A673 (cell line): ENCODE results near the gene SNTG2. TPM values are rescaled to one million over a fixed set of nuclear protein-coding genes. Genes with fewer than 3 reads are reported as not detected.

Experiments
- BruUV-seq: library from RNA; stranded (reverse); fragments of 400-500 nt; replicated peaks from 2 replicates; lab custom pipeline; 2021; lab: Mats Ljungman, UMichigan
- CTCF ChIA-PET: fragments of 300-600 bp; sonication (Branson Sonifier 250); formaldehyde crosslinking; loops from one replicate; lab custom pipeline; 2022; ENCODE audit warnings: antibody characterized with exemption; lab: Charles Lee
- POLR2A ChIA-PET: fragments of 300-600 bp; sonication (Branson Sonifier 250); formaldehyde crosslinking; loops from one replicate; lab custom pipeline; 2022; ENCODE audit warnings: antibody characterized with exemption; ENCODE audit not compliant: low non-redundant PET; lab: Charles Lee
- DNase-seq: peaks from one replicate; pipeline ENCODE4 v3.0.0-alpha.2; 2015; ENCODE audit warnings: low spot score
- H3K27ac ChIP-seq: fragments of 200-600 bp; sonication (generic); 2 replicates; pipeline ENCODE4 v1.5.1; 2016; ENCODE audit warnings: mixed run types, low read depth, mild to moderate bottlenecking, mixed read lengths, antibody characterized with exemption, low read length; ENCODE audit not compliant: poor library complexity, severe bottlenecking
- H3K27me3 ChIP-seq: fragments of 200-600 bp; sonication (generic); replicated peaks from 2 replicates; pipeline ENCODE4 v1.6.1; 2017; ENCODE audit warnings: mixed run types, low read depth, mild to moderate bottlenecking, mixed read lengths, antibody characterized with exemption, low read length; ENCODE audit not compliant: insufficient read depth, poor library complexity
- H3K36me3 ChIP-seq: fragments of 200-600 bp; sonication (generic); 2 replicates; pipeline ENCODE4 v1.6.1; 2016; ENCODE audit warnings: mixed run types, mild to moderate bottlenecking, mixed read lengths, antibody characterized with exemption, low read length; ENCODE audit not compliant: insufficient read depth, poor library complexity, severe bottlenecking
- H3K4me1 ChIP-seq: fragments of 200-600 bp; sonication (generic); 2 replicates; pipeline ENCODE4 v1.6.1; 2017; ENCODE audit warnings: mixed run types, mild to moderate bottlenecking, mixed read lengths, antibody characterized with exemption, low read length; ENCODE audit not compliant: insufficient read depth, poor library complexity, severe bottlenecking
- H3K4me3 ChIP-seq: fragments of 200-600 bp; sonication (generic); 2 replicates; pipeline ENCODE4 v1.5.1; 2016; ENCODE audit warnings: low read depth, mixed run types, mild to moderate bottlenecking, mixed read lengths, low read length; ENCODE audit not compliant: poor library complexity, severe bottlenecking
- H3K9me3 ChIP-seq: fragments of 200-600 bp; sonication (generic); 2 replicates; pipeline ENCODE4 v1.6.1; 2016; ENCODE audit warnings: mixed run types, low read depth, mild to moderate bottlenecking, mixed read lengths, antibody characterized with exemption, low read length; ENCODE audit not compliant: poor library complexity, severe bottlenecking
- EZH2 ChIP-seq: fragments of 200-600 bp; sonication (generic); IDR thresholded peaks from 2 replicates; pipeline ENCODE4 v1.6.1; 2017; ENCODE audit warnings: borderline replicate concordance, low read depth, mild to moderate bottlenecking, mixed read lengths, antibody characterized with exemption, low read length; ENCODE audit not compliant: poor library complexity, severe bottlenecking
- intact Hi-C: fragments of 100-400 bp; cut with micrococcal nuclease; formaldehyde crosslinking; loops from one replicate; pipeline ENCODE4 v1.10.0; 2022; ENCODE audit not compliant: unreplicated experiment
- total RNA-seq: library from RNA; stranded (reverse); gene quantifications from 2 replicates; pipeline ENCODE4 v1.2.3, GENCODE V29; 2021
- TF ChIP-seq, protein P1 (sequence below): fragments of 300-800, 200-600 bp; sonication (generic); conservative IDR thresholded peaks from 2 replicates; pipeline ENCODE4 v1.5.1; 2017; ENCODE audit warnings: low read depth, mild to moderate bottlenecking, antibody characterized with exemption, low read length, moderate library complexity, mixed read lengths

SNTG2 gene
- total RNA-seq, 1 experiment from 2014 or later = 3.7 TPM

DNA sequence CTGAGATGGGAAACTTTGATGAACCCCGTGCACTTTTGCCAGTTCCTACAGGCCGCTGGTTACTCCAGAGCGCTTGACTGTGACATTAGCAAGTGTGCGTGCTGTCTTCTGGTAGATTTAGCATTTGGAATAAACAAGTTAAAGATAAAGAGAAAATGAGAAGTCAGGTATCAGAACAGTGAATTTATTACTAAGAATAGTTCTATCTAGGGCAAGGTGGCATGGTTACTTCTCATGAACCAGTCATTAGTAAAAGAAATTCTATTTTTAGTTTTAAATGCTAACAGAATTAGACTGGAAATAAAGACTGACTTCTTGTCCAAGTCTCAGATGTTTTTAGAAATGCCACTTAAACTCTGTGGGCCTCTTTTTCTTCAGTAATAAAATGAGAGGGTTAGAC is 258.6 kb downstream of the SNTG2 start:
- Histone ChIP-seq H3K4me3 (no peak overlapping the region), H3K9me3 (no peaks in the 10 kb centered on the region), H3K36me3 (no peaks in the 10 kb centered on the region), H3K4me1 (no peaks in the 10 kb centered on the region), H3K27me3 (no peaks in the 10 kb centered on the region), H3K27ac (no peak overlapping the region)
- no peak for TF ChIP-seq EZH2
- TF ChIP-seq, protein P1, sequence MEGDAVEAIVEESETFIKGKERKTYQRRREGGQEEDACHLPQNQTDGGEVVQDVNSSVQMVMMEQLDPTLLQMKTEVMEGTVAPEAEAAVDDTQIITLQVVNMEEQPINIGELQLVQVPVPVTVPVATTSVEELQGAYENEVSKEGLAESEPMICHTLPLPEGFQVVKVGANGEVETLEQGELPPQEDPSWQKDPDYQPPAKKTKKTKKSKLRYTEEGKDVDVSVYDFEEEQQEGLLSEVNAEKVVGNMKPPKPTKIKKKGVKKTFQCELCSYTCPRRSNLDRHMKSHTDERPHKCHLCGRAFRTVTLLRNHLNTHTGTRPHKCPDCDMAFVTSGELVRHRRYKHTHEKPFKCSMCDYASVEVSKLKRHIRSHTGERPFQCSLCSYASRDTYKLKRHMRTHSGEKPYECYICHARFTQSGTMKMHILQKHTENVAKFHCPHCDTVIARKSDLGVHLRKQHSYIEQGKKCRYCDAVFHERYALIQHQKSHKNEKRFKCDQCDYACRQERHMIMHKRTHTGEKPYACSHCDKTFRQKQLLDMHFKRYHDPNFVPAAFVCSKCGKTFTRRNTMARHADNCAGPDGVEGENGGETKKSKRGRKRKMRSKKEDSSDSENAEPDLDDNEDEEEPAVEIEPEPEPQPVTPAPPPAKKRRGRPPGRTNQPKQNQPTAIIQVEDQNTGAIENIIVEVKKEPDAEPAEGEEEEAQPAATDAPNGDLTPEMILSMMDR = no peak
- intact Hi-C loops = no loop called here
- no TSS peak for BruUV-seq
- DNase-seq = no peak
- CTCF ChIA-PET = no interaction called here
- POLR2A ChIA-PET = no interaction called here

DNA sequence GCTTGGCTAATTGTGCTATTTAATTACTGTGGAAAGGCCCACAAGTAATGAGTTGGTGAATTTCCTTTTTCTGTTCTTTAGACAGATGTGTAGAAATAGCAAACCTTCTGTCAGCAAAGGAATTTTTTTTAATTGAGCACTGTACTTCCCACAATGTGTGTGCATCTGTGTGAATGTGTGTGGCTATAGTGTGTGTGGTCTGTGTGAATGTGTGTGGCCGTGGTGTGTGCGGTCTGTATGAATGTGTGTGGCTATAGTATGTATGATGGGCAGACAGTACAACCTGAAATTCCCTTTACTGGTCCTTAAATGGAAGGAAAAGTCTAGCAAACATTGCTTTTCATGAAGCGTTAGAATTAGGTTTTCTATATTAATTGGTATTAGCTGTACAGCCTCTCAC is 259.1 kb downstream of the SNTG2 start:
- ChIA-PET POLR2A (no interaction called here), CTCF (no interaction called here)
- H3K27me3 ChIP-seq = no peaks in the 10 kb centered on the region
- H3K4me1 ChIP-seq = no peaks in the 10 kb centered on the region
- no peak for TF ChIP-seq EZH2
- TF ChIP-seq, protein P1 = no peak
- no peaks in the 10 kb centered on the region for H3K36me3 ChIP-seq
- no peaks in the 10 kb centered on the region for H3K9me3 ChIP-seq
- DNase-seq = no peak
- intact Hi-C loops = no loop called here
- H3K27ac ChIP-seq = no peak overlapping the region
- BruUV-seq = no TSS peak
- no peak overlapping the region for H3K4me3 ChIP-seq

DNA sequence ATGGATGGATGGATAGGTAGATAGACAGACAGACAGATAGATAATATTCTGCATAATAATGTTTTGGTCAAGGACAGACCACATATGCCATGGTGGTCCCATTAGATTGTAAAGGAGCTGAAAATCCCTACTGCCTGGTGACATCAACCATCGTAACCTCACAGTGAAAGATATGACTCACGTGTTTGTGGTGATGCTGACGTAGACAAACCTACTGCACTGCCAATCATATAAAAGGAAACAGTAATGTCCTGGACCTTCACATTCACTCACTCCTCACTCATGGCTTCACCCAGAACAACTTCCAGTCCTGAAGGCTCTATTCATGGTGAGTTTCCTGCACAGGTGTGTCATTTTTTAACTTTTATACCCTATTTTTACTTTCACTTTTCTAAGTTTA is 259.7 kb downstream of the SNTG2 start:
- no peak overlapping the region for H3K4me3 ChIP-seq
- no peak for DNase-seq
- H3K4me1 ChIP-seq = no peaks in the 10 kb centered on the region
- no peaks in the 10 kb centered on the region for H3K9me3 ChIP-seq
- CTCF ChIA-PET = no interaction called here
- TF ChIP-seq EZH2 = no peak
- TF ChIP-seq, protein P1 = no peak
- no peaks in the 10 kb centered on the region for H3K36me3 ChIP-seq
- H3K27me3 ChIP-seq = no peaks in the 10 kb centered on the region
- intact Hi-C loops = no loop called here
- H3K27ac ChIP-seq = no peak overlapping the region
- BruUV-seq = no TSS peak
- POLR2A ChIA-PET = no interaction called here
